ENCODE results near the gene TULP4. TPM values are rescaled to one million over a fixed set of nuclear protein-coding genes. Genes with fewer than 3 reads are reported as not detected.

The TULP4 gene
- total RNA-seq, 1 experiment from 2014 or later: 27.8 TPM

DNA sequence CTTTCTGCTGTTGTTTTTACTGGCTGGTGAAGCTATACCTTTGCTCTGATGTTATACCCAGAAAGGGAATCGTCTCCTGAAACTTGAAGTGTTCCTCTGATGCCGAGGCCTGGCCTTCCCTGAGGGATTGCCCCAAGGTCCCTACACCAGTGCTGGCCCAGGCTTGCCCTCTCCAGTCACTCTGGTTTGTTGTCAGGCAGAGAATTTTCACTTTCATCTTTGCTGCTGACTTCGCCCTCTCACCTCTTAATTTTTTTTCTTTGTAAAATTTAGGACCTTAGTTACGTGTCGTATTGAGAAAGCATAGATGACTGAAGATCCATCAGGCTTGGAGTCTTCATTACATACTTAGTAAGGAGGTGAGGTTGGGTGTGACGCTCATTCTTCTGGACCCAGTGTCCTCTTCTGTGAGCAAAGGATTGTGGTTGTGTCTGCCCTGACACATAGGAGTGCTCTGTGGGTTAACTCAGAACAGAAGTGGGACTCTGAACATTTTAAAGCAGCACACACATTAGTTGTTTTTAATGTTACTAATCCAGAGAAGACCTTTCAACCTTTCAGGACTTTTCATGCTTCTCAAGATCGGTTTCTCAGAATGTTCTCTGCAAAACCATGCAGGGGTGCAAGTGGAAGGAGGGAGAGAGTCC lies 45.4 kb downstream of the TULP4 start:
- no peak for DNase-seq (ENCODE audit: low read depth)

DNA sequence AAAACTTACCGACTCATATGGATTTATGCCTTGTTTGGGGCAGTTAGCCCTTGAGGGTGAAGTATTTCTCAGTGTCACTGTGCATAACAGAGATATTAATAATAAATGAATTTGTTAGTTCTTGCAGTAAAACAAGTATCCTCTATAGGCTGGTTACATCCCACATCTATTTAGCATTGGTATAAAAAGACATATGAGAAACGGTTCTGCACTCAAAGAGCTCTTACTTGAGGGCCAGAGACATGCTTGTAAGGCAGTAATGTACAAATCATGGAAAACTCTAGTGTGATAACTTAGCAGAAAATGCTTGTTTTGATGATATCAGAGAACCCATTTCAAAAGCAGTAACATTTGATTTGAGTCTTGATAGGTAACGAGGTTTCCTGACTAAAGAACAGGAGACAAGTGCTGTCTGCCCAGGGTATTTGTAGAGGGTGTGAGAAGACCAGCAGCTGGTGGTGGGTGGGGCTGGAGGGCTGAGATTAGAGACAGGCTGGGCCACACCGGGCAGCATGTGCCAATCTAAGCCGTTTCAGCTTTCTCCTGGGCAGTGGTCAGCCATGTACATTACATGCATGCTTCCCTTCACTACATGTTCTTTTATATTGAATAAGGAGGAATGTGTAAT lies 46.3 kb downstream of the TULP4 start:
- no peak for DNase-seq (ENCODE audit: low read depth)

DNA sequence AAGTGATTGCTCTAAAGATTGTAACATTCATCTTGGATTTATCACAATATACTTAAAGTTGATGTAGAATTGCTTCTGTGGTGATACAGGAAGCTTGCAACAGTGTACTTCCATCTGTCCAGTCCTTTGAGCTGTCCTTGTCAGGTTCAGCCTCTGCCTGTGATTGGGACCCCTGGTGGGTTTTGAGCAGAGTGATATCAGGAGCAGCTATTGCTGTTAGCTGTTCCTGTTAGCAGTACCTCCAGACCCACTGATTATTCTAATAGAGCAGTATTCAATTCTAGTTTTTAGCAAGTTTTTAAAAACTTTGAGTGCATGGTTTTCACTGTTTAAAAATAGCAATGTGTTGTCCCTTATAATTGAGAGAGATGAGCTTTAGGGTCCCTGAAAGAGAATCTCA lies 48.8 kb downstream of the TULP4 start:
- no peak for DNase-seq (ENCODE audit: low read depth)

DNA sequence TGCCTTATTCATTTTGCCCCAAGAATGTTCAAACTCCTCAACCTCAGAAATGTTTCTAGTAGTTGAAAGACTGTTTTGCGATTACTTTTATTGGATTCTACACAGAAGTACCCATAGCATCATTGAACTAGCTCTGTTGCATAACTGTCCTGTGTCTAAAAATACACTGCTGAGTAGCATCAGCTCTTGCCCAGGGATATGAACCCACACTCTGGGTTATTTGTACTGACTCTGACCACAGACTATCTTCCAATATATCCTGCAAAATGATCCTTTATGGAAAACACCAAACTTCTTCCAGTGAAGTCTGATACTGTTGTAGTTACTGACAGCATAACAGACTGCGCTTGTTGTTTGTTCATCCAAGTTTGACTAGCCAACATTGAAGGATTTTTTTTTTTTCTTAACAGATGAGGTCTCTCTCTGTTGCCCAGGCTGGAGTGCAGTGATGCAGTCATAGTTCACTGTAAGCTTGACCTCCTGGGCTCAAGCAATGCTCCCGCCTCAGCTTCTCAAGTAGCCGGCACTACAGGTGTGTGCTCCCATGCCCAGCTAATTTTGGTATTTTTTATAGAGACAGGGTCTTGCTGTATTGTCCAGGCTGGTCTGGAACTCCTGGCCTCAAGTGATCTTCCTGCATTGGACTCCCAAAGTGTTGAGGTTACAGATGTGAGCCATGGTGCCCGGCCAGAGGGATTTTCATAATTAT lies 49.9 kb downstream of the TULP4 start:
- DNase-seq (ENCODE audit: low read depth): no peak

DNA sequence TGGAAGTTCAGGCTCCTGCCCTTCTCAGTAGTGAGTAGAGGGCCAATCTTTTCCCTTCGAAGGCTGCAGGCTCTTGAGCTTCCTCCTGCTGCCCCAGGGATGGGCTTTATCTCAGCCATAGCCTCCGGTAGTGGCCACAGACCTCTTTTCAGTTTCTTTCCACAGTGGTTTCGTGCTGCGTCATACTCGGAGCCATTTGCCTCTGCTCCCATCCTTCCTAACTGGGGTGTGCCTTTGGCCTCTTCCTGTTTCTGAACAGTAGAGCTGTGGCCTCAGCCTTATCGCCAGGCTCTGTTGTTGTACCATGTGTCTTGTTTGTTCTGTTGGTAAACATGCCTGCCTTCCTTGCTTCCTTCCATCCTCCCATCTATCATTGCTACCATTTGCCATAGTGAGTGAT lies 54.1 kb downstream of the TULP4 start:
- DNase-seq (ENCODE audit: low read depth): no peak

DNA sequence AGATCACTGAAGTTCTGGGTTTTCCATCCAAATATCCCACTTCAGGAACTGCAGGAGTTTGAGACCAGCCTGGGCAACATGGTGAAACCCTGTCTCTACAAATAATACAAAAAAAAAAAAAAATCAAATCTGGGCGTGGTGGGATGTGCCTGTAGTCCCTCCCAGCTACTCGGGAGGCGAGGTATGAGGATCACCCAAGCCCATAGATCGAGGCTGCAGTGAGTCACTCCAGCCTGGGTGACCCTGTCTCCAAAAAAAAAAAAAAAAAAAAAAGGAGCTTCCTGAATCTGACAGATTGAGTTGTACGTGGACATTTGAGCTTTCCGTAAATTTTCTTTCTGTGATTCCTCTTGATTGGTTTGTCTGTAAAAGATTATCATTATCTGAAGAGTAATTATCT lies 55.6 kb downstream of the TULP4 start:
- peak; percentile 15 for DNase-seq (ENCODE audit: low read depth)

DNA sequence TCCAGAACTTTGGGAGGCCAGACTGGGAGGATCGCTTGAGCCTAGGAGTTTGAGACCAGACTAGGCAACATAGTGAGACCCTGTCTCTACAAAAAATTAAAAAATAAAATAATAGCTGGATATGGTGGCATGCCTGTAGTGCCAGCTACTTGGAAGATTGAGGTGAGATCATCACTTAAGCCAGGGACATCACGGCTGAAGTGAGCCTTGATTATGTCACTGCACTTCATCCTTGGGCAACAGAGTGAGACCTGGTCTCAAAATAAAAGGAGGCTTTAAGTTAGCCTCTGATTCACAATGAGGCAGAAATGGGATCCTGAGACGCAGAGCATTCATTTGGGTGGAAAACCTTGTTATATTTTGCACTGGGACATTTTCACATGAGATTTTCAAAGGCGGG lies 57.0 kb downstream of the TULP4 start:
- DNase-seq (ENCODE audit: low read depth): no peak

DNA sequence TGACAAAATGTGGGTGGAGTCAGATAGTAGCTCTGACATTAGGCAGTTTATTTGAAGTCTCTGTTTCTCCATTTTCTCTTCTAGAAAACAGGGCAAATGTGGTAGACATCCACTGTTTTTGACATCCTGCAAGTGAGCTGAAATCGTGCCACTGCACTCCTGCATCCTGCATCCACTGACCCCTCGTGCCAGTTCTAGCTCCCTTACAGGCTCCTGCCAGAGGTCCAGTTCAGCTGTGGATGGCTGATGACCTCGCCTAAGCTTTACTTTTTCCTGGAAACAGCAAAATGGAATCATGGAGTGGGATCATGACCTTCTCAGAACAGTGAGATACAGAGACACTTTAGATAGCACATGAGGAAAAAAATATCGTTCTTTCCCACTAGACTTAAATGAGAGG lies 58.5 kb downstream of the TULP4 start:
- no peak for DNase-seq (ENCODE audit: low read depth)

DNA sequence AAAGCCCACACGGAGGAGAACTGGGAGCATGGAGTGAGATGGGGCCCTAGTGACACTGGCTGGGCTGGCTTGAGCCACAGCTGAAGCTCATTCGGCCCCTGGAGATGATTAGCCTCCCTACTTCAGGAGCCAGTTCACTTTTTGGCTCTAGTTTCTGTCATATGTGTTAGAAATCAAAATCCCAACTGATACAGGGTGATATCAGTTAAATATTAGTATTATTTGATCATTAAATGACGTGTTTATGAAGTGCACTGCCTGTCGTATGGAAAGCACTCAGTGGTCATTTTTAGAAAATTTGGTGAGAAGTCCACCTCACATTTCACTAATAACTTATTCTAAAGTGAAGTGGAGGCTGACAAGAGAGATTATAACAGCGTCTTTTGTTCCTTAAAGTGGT lies 59.0 kb downstream of the TULP4 start:
- DNase-seq (ENCODE audit: low read depth): no peak

DNA sequence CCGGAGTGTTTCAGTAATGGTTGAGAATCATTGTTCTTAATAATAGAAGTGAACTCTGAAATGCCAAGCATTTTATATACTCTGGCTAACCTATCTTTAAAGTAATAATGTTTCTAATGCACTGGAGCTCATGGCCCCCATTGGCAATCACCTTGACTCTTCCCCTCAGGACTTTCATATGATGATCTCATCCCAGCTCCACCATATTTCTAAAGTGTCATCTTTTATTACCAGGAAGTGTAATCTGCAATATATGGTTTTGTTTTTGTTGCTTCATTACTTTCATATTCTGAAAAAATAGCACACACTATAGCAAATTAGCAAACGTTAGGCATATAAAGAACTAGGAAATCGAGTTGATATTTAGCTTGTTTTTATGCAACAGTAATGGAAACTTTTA lies 60.3 kb downstream of the TULP4 start:
- no peak for DNase-seq (ENCODE audit: low read depth)

DNA sequence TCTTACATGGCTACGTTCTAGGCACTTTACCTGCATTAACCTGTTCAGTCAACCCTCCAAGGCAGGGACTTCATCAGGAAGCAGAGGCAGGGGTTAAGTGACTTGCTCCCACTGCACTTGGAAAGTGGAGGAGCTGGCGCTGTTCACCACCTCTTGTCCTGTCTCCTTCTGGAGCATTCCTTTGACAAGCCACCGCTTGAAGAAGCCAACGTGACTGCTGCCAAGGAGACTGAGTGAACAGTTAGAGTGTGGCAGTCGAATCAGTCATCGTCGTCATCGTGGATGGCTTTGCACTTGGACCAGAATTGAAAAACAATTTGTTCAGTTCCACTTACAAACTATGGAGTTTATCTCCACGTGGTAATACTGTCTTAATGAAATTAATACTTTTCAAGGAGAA lies 60.9 kb downstream of the TULP4 start:
- DNase-seq (ENCODE audit: low read depth): no peak

DNA sequence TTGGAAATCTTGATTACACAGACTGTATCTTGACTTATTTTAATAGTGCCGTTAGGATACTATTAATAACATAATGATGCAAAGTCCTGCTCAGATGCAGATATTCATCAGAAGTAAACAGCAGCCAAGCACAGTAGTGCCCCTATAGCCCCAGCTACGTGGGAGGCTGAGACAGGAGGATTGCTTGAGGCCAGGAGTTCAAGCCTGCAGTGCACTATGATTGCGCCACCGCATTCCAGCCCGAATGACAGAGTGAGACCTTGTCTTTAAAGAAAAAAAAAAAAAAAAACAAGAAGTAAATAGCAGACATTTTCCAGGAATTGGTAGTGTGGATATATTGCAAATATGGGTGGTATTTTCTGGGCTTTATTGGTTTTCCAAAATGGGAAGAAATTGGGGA lies 61.8 kb downstream of the TULP4 start:
- no peak for DNase-seq (ENCODE audit: low read depth)

DNA sequence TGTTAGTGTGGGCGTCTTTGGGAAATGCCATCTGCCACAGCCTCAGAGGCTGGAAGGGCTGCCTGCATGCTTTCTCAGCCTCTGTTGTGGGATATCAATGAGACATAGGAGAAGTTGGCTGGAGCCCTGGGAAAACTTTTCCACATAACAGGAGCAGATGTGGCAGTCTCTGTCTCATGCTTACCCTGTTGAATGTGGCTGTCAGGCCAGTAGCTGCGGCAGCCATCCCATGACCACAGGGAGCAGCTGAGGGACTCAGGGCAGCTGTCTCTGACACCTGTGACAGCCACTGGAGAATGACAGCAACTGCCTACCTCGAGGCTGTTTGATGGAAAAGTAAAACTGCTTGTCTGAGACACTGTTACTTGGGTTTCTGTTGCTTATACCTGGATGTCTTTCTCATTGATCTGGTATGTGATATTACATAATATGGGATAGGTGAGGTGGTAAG lies 64.4 kb downstream of the TULP4 start:
- DNase-seq (ENCODE audit: low read depth): no peak

DNA sequence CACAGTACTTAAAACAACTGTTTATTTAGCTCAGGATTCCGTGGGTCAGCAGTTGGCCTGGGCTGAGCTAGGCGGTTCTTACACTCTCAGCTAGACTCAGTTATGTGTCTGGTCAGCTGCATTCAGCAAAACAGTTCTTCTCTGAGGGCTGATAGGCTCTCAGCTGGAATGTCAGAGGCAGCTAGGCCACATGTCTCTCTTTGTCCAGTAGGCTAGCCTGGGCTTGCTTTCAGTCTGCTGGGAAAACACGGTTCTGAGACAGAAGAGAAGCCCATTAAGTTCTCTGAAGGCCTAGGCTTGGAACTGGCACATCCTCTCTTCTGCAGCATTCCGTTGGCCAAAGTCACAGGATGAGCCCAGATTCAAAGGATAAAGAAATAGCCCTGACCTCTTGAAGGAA lies 65.6 kb downstream of the TULP4 start:
- peak; percentile 14 for DNase-seq (ENCODE audit: low read depth)

DNA sequence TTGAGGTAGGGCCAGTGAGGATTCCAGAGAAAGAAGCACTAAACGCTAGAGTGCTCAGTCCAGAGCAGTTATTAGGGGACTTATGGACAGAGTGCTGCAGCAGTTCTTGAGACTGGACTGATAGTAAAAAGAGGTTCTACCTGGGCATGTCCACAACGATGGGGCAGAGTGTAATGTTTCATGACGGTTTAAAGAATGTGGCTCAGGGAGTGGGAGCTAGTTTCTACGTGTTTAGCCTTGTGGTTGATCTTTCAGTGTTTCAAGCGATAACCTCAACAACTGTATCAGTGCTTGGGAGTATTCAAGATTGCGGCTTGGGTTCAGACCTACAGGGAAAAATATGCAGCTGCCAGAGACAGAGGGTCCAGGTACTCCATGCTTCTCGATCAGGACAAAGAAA lies 67.1 kb downstream of the TULP4 start:
- no peak for DNase-seq (ENCODE audit: low read depth)

DNA sequence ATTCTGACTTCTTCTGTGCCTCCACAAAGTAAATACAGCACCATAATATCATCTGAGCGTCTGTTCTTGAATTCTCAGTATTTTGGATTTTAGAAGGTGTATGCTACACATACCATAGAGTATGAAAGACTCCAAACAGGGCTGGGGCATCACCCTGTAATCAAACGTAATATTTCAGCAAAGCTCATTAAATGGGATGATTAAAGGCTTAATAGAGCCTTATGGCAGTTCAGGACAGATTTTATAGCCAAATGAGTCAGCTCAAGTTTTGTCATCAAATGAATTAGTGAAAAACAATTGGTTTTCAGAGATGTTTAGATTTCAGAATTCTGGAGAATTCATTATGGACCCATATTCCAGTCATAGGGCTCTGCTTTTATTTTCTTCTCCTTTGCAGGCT lies 68.9 kb downstream of the TULP4 start:
- no peak for DNase-seq (ENCODE audit: low read depth)

DNA sequence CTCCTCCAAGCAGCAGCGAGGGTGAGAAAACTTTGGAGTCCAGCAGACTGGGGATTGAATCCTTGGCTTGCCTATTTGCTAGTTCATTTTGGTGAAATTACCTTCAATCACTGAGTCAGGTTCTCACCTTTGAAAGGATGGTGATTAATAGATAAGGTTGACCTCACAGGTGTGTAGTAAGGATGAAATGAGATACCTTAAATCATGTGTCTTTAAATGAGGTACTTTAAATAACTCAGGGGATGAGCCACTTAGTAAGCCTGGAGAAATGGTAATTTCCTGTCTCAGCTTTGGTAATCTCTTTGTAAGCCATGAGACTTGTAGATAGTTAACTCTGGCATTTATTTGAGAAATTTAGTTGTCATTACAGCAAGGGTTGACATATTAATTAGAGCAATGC lies 70.2 kb downstream of the TULP4 start:
- DNase-seq (ENCODE audit: low read depth): no peak

DNA sequence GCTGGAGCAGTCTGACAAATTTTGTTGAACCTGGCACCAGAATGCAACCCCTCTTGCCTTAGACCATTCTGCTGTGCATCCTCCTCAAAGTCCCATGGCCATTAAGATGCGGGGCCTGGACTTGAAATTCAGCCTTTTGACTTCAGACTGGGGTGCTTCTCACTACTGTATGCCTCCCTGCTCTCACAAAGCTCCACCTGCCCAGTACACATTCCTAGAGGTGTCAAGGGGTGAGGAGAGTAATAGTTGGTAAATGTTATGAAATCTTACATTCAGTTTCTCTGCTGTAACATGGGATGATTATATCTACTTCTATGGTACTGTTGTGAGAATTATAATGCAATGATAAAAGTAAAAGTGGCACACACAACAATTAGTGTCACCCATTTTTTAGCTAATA lies 70.8 kb downstream of the TULP4 start:
- no peak for DNase-seq (ENCODE audit: low read depth)

DNA sequence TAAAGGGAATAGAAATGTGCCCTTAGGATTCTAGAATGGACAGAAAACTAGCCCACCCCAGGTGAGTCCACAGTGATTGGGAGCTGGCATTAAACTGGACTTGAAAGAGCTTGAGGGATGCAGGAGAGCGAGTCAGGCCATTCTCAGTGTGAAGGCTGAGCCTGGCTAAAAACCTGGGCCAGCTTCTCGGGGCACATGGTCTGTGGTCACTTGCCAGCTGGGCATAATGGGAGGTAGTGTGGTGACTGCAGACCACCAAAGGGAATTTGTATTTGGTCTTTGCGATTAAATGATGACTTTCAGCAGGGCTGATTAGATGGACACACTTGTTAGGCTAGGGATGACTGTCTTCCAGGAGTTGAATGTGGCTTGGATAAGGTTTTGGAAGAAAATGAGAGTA lies 71.3 kb downstream of the TULP4 start:
- DNase-seq (ENCODE audit: low read depth): no peak

DNA sequence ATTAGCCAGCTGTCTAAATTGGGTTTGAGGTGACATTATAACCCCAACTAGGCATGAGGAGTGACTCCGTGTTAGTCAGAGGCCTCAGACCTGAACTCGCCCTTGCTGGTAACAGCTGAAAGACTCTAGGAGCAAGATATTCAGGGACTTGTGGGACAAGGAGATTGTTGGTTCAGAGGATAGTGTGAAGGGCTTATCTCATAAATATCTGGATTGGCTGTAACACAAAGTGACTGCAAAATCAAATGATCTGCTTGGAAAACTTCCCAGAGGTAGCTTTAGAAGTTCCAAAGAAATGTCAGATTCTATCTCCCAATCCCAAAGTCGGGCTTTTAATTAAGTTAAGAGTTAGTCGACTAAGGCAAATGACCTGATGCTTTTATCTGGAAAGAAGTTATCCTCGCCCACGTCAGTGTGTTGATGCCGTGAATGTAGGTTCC lies 72.4 kb downstream of the TULP4 start:
- no peak for DNase-seq (ENCODE audit: low read depth)

DNA sequence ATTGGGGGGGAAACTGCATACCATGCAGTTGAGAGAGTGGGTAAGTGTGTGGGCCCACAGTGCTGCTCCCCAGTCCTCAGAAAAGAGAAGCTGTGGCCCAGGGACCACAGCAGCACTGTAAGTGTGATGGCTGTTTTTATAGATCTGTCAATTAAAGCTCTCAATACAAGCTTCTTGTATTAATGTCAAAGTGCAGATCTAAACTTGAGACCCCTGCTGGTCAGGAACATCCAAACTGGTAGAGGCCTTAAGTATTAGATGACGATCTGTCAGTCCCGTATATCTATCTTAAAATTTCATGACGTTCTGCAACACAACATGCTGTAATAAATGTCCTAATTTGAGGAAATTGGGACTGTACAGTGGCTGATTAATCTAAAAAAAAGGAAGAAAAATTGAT lies 74.8 kb downstream of the TULP4 start:
- DNase-seq (ENCODE audit: low read depth): no peak

DNA sequence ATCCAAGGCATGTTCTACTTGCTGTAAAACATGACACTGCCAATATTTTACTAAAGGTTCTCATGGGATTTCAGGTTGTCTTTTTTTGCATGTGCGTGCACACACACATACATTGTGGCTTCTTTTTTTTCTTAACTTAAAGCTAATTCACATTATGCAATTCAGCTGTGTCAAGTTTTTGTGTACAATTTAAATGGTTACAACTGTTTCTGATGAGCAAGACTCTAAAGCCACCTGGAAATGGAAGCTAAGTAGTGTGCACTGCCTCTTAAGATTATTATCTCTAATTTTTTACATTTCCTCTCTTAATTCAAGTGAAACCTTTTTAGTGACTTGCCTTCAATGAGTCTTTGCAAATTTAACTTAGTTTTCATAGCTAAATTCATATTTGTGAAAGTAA lies 75.3 kb downstream of the TULP4 start:
- no peak for DNase-seq (ENCODE audit: low read depth)

DNA sequence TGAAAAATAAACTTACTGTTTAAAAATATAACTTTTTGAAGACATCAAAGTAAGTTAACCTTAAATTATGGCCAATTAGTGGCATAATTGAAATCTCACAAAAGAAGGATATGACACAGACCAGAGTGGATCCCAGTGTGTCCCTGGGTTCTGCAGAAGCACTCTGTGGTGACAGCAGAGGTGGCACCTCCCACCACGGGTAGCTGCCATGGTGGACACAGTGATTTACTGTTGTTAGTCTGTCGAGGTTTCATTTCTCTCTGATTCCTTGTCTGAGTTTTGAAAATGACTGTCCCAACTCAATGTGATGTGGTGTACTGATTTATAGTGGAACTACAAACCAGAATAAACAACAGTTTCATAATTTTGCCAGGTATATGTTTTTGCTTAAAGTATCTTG lies 76.5 kb downstream of the TULP4 start:
- no peak for DNase-seq (ENCODE audit: low read depth)
